Hepatocyte (in vitro differentiated cells): ENCODE data around the gene WNT3A. TPM values are rescaled to one million over a fixed set of nuclear protein-coding genes. Genes with fewer than 3 reads are reported as not detected.

Experiments
- DNase-seq: peaks from one replicate; pipeline ENCODE4 v3.0.0-alpha.2; 2016; ENCODE audit warnings: low spot score
- H2AFZ ChIP-seq: fragments of 200-600 bp; sonication (generic); 2 replicates; pipeline ENCODE4 v1.6.0; 2016; ENCODE audit warnings: antibody characterized with exemption, mild to moderate bottlenecking
- H3K27ac ChIP-seq: fragments of 200-600 bp; sonication (generic); 2 replicates; pipeline ENCODE4 v1.5.1; 2016; ENCODE audit warnings: mild to moderate bottlenecking
- H3K27me3 ChIP-seq: fragments of 200-600 bp; sonication (generic); 2 replicates; pipeline ENCODE4 v1.6.1; 2016
- H3K36me3 ChIP-seq: fragments of 200-600 bp; sonication (generic); replicated peaks from 2 replicates; pipeline ENCODE4 v1.5.1; 2016; ENCODE audit warnings: low read depth; ENCODE audit not compliant: insufficient read depth
- H3K4me1 ChIP-seq: fragments of 200-600 bp; sonication (generic); 2 replicates; pipeline ENCODE4 v1.5.1; 2016; ENCODE audit warnings: mild to moderate bottlenecking, moderate library complexity; ENCODE audit not compliant: insufficient read depth
- H3K4me2 ChIP-seq: fragments of 200-600 bp; sonication (generic); 2 replicates; pipeline ENCODE4 v1.6.0; 2016
- H3K4me3 ChIP-seq: fragments of 200-600 bp; sonication (generic); 2 replicates; pipeline ENCODE4 v1.5.1; 2016; ENCODE audit warnings: mild to moderate bottlenecking
- H3K79me2 ChIP-seq: fragments of 200-600 bp; sonication (generic); 2 replicates; pipeline ENCODE4 v1.6.0; 2017; ENCODE audit warnings: mild to moderate bottlenecking
- H3K9me2 ChIP-seq: fragments of 200-600 bp; sonication (generic); replicated peaks from 2 replicates; pipeline ENCODE4 v1.6.0; 2017; ENCODE audit warnings: mild to moderate bottlenecking; ENCODE audit not compliant: insufficient read depth
- H3K9me3 ChIP-seq: fragments of 200-600 bp; sonication (generic); 2 replicates; pipeline ENCODE4 v1.5.1; 2016; ENCODE audit warnings: low read depth, mild to moderate bottlenecking
- H4K20me1 ChIP-seq: fragments of 200-600 bp; sonication (generic); 2 replicates; pipeline ENCODE4 v1.6.0; 2016; ENCODE audit warnings: mild to moderate bottlenecking; ENCODE audit not compliant: insufficient read depth, poor library complexity, severe bottlenecking
- CTCF ChIP-seq: fragments of 200-600 bp; sonication (generic); IDR thresholded peaks from 2 replicates; pipeline ENCODE4 v1.5.1; 2016; ENCODE audit warnings: antibody characterized with exemption, mild to moderate bottlenecking; ENCODE audit not compliant: poor library complexity
- EZH2 ChIP-seq: fragments of 200-600 bp; sonication (generic); IDR thresholded peaks from 2 replicates; pipeline ENCODE4 v1.6.1; 2016; ENCODE audit warnings: antibody characterized with exemption, mild to moderate bottlenecking, borderline replicate concordance
- EZH2phosphoT487 ChIP-seq: fragments of 200-600 bp; sonication (generic); IDR thresholded peaks from one replicate; pipeline ENCODE4 v1.6.1; 2018; ENCODE audit warnings: antibody characterized with exemption, mild to moderate bottlenecking, low read depth, moderate library complexity; ENCODE audit not compliant: unreplicated experiment, severe bottlenecking
- WGBS: methylation state at CpG from one replicate; pipeline ENCODE4 v1.1.6; 2016; ENCODE audit warnings: low lambda C conversion rate; ENCODE audit errors: missing lambda C conversion rate; 5-methylcytosine and 5-hydroxymethylcytosine counted together
- polyA plus RNA-seq: library from polyadenylated mRNA; unstranded; fragments of >200 nt; fragmentation: Nextera tagmentation; extraction: Ambion mirVana; gene quantifications from 2 replicates; pipeline ENCODE4 v1.2.1, GENCODE V29; 2016
- total RNA-seq: library from RNA; depleted of rRNA; stranded (reverse); fragments of >200 nt; gene quantifications from 2 replicates; pipeline ENCODE4 v1.2.3, GENCODE V29; 2014

The WNT3A gene
- total and polyA plus RNA-seq, 2 experiments from 2014 or later, result 0.03 TPM; not detected in 1

- TF ChIP-seq EZH2phosphoT487 (no peak), CTCF (no peak), EZH2 (no peak)
- peaks cover 33% of the 10 kb centered on the region for H3K27me3 ChIP-seq
- H3K36me3 ChIP-seq, result no peaks in the 10 kb centered on the region
- H2AFZ ChIP-seq, result no peak overlapping the region
- H4K20me1 ChIP-seq, result no peaks in the 10 kb centered on the region
- H3K79me2 ChIP-seq, result no peaks in the 10 kb centered on the region
- H3K27ac ChIP-seq, result no peak overlapping the region
- H3K9me3 ChIP-seq, result no peaks in the 10 kb centered on the region
- WGBS, result 91% methylated on average over 21 of the region's 21 CpGs
- H3K4me3 ChIP-seq, result no peak overlapping the region
- DNase-seq, result peak; percentile 17
- H3K4me2 ChIP-seq, result no peak overlapping the region
- no peaks in the 10 kb centered on the region for H3K4me1 ChIP-seq
- no peaks in the 10 kb centered on the region for H3K9me2 ChIP-seq
Observed at GRCh38 chr1:228013935-228014930, 7.4 kb downstream of the WNT3A start.

DNA sequence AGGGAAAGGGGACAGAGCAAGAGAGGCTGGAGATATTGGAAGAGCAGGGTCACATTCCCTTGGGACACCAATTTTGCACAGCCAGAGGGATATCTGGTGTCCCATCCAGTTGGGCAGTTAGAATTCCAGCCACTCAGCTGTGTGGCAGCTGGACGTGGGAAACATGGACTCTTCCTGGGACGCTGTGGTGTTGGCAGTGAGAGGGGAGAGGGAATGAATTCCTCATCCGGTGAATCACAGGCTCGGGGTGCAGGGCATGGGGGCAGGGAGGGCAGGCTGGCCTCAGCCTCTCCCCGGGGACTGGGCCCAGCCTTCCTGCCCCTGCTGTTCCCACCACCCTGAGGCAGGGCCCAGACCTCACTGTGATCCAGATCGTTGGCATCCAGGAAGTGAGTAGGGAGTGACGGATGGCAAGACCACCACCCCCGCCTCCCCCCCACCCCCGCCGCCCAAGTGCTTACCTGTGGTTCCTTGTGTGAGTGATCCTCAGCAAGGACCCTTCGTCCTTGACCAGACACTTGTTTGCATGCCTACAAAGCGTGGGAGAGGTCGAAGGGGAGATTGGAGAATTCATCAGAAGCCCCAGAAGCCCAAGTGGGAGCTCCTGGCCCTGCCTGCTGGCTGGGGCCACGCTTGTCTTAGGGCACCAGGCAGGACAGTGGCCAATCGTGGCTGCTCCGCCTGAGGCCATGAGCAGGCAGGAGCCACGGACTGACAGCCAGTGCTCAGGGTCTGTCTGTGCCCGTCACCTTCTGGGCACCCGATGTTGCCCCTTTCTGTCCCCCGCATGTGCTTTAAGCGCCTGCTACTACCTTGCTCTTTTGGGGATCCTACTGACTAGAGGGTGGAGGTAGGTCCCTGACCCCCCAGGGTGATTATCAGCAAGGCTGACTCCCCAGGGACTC lies 8.7 kb downstream of the WNT3A start:
- Histone ChIP-seq H3K9me3 (no peaks in the 10 kb centered on the region), H3K9me2 (no peaks in the 10 kb centered on the region), H3K4me1 (no peaks in the 10 kb centered on the region), H3K27ac (no peak overlapping the region), H3K4me2 (no peak overlapping the region), H4K20me1 (no peaks in the 10 kb centered on the region), H2AFZ (no peak overlapping the region), H3K36me3 (no peaks in the 10 kb centered on the region), H3K79me2 (no peaks in the 10 kb centered on the region), H3K4me3 (no peak overlapping the region), H3K27me3 (peaks cover 20% of the 10 kb centered on the region)
- TF ChIP-seq EZH2phosphoT487, result no peak
- 89% methylated on average over 16 of the region's 21 CpGs for WGBS
- DNase-seq, result peak; percentile 6

- Histone ChIP-seq H3K27ac (no peak overlapping the region), H2AFZ (no peak overlapping the region), H3K79me2 (no peaks in the 10 kb centered on the region), H3K36me3 (no peaks in the 10 kb centered on the region), H3K9me3 (no peaks in the 10 kb centered on the region), H4K20me1 (no peaks in the 10 kb centered on the region), H3K4me2 (no peak overlapping the region), H3K27me3 (peaks cover 15% of the 10 kb centered on the region), H3K9me2 (no peaks in the 10 kb centered on the region), H3K4me1 (no peaks in the 10 kb centered on the region), H3K4me3 (no peak overlapping the region)
- 86% methylated on average over 2 of the region's 2 CpGs for WGBS
- DNase-seq, result no peak
- no peak for TF ChIP-seq EZH2phosphoT487
Observed at GRCh38 chr1:228016181-228016510, 9.3 kb downstream of the WNT3A start.

DNA sequence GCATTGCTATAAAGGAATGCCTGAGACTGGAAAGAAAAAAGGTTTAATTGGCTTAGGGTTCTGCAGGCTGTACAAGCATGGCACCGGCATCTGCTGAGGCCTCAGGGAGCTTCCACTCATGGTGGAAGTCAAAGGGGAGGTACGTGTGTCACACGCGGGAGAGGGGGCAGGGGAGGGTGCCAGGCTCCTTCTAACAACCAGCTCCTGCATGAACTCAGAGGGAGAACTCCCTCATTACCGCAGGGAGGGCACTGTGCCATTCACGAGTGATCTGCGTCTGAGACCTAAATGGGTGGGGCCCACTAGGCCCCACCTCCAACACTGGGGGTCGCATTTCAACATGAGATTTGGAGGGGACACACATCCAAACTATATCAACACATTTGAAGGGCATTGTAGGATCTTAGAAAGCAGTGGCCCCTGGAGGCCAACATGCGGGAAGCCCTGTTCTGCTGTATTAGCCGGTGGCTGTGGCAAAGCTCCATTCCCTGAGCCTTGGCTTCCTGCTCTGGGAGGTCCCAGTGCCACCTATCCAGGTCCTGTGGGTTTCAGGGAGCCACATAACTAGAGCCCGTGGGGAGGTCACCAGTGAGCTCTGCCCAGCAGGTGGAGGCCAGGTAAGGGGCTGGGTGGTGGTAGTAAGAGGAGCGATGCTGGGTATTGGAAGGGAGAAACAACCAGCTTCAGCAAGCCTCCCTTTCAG lies 10.0 kb downstream of the WNT3A start:
- TF ChIP-seq EZH2, result no peak
- no peak for TF ChIP-seq EZH2phosphoT487
- TF ChIP-seq CTCF, result no peak
- Histone ChIP-seq H3K9me3 (no peaks in the 10 kb centered on the region), H3K79me2 (no peaks in the 10 kb centered on the region), H3K4me1 (no peaks in the 10 kb centered on the region), H3K27ac (no peak overlapping the region), H4K20me1 (no peaks in the 10 kb centered on the region), H3K9me2 (no peaks in the 10 kb centered on the region), H2AFZ (no peak overlapping the region), H3K4me3 (no peak overlapping the region), H3K4me2 (no peak overlapping the region), H3K27me3 (peaks cover 9% of the 10 kb centered on the region), H3K36me3 (no peaks in the 10 kb centered on the region)
- no peak for DNase-seq
- WGBS, result 86% methylated on average over 12 of the region's 12 CpGs
